Transverse colon (tissue), 3 donors: ENCODE results near the gene PDZD7.

Experiments used
- POLR2A ChIP-seq: fragments of 450-650 bp; IDR thresholded peaks from one replicate; pipeline ENCODE4 v1.6.1; 2016; ENCODE audit warnings: antibody characterized with exemption, mild to moderate bottlenecking, moderate library complexity
- TF ChIP-seq, protein P1 (sequence below), 5 experiments: fragments of 200-600 bp in 3 of 5; fragments of 450-650 bp in 2 of 5; sonication (generic) in 3 of 5; IDR thresholded peaks; 1 replicate in 2 of 5; 2 replicates in 3 of 5; pipeline ENCODE4 v1.5.1; 2016 to 2017; ENCODE audit warnings: antibody characterized with exemption in 5 of 5, inconsistent platforms in 3 of 5, mild to moderate bottlenecking in 2 of 5, moderate library complexity in 1 of 5

DNA sequence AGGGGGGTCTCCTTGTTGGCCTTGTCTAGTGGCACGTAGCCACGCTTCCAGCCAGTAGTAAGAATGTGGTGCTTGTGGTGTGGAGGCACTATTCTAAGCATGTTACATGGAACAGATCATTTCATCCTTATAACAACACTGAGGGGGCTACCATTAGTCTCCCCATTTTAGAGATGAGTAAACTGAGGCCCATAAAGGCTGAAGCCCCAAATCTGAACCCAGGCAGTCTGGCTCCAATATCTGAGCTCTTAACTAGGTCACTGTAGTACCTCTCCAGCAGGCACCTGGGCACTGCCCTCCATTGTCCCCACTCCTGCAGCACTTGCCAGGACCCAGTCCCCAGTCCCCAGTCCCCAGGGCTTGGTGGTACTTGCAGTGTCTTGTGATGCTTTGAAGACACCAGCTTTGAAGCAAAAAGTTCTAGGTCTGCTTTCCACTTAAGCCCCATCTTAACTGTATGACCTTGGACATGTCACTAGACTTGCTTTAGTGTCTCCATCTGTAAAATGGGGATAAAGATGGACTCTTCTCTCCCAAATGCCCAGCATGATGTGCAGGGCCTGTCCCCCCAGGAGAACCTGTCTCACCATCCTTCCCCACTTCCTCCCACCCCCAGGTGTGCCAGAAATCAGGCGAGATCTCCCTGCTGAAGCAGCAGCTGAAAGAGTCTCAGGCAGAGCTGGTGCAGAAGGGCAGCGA, 24.9 kb downstream of the PDZD7 start:
- TF ChIP-seq, protein P1, sequence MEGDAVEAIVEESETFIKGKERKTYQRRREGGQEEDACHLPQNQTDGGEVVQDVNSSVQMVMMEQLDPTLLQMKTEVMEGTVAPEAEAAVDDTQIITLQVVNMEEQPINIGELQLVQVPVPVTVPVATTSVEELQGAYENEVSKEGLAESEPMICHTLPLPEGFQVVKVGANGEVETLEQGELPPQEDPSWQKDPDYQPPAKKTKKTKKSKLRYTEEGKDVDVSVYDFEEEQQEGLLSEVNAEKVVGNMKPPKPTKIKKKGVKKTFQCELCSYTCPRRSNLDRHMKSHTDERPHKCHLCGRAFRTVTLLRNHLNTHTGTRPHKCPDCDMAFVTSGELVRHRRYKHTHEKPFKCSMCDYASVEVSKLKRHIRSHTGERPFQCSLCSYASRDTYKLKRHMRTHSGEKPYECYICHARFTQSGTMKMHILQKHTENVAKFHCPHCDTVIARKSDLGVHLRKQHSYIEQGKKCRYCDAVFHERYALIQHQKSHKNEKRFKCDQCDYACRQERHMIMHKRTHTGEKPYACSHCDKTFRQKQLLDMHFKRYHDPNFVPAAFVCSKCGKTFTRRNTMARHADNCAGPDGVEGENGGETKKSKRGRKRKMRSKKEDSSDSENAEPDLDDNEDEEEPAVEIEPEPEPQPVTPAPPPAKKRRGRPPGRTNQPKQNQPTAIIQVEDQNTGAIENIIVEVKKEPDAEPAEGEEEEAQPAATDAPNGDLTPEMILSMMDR (IDR thresholded peaks at IDR 0.05): no peak
- no peak for TF ChIP-seq POLR2A
